NCI-H226 (cell line): Measurements from ENCODE around the gene MTCH1.

Source experiments
- DNase-seq: peaks from one replicate; pipeline ENCODE4 v3.0.0-alpha.2; 2015

The MTCH1 gene

DNA sequence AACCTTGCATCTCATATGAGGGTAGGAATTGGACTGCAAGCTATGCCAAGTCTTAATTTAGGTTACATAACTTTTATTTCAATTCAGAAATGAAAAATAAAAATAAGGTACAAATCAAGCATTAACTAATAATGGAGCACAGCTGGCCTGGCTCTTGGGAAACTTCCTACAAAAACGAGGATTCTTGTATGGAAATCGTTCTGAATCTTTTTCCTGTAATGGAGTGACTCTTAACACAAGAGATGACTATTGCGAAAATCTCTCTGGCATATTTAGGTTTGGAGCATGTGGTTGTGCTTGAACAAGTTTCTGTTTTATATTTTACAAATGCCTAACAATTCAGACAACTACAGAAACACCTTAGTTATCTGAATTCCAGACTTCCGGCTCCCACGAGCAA, 65.5 kb downstream of the MTCH1 start:
- DNase-seq = no peak

DNA sequence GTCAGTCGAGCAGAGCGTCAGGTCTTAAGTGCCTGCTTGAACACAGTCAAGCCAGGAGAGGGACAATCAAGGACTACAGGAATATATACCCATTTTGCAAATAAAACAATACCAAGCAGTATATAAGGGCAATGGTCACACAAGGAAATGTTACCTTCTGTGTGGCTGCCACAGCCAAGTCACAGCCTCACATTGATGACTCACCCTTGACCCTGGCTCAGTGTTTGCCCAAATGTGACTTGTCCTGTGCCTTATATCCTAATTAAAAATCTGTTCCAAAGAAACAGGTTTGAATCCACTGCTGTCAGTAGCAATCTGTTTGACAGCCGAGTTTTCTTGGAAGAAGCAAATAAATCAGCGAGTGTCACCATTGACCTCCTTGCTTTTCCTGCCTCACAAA, 65.9 kb downstream of the MTCH1 start:
- DNase-seq = no peak
